Measurements from ENCODE around the gene RNF34. TPM values are rescaled to one million over a fixed set of nuclear protein-coding genes. Genes with fewer than 3 reads are reported as not detected.

RNF34 gene
- total and polyA plus RNA-seq, 12 donors: 13.3 to 48.4 (median 26.5) TPM

DNA sequence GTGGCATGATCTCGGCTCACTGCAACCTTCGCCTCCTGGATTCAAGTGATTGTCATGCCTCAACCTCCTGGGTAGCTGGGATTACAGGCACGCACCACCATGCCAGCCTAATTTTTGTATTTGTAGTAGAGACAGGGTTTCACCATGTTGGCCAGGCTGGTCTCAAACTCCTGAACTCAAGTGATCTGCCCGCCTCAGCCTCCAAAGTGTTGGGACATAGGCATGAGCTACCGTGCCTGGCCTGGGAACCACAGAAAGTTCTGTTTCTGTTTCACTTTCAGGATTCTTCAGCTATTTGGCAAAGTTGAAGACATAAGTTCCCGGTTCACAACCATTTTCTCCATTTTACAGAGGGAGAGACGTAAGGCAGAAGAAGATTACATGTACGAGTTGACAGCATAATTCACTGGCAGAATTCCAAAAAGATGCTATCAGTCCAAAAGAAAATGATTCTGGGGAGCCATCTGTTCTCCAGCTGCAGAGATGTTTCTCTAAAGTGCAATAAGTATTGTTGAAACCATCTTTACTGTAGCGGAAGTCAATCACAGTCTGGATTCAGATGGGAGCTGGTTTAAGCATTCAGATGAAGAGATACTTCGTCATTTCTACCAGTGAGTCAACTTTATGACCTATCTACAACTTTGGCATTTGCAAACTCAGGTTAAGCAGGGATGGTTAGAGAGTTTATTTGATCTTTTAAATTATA, 8.1 kb upstream of the RNF34 start:
- intact Hi-C loops (cut with DNase I): no loop called here
- WGBS, 4 donors: 57 to 59% (median 58%) methylated on average over 10 of the region's 10 CpGs
- peak in 6 of 7 donors; percentile 20 to 60 (median 34) for DNase-seq
- H3K27me3 ChIP-seq: no peaks in the 10 kb centered on the region
- H3K27ac ChIP-seq: peak overlapping the region in 3 of 5 donors; percentile 2 to 40 (median 36)
- peak overlapping the region in 1 of 4 donors; percentile 30 for H3K4me3 ChIP-seq
- H3K9me3 ChIP-seq (replicated peaks in 1 of 3): no peaks in the 10 kb centered on the region
- no peaks in the 10 kb centered on the region for H3K4me1 ChIP-seq (replicated peaks in 1 of 2)
- TF ChIP-seq, protein P1, sequence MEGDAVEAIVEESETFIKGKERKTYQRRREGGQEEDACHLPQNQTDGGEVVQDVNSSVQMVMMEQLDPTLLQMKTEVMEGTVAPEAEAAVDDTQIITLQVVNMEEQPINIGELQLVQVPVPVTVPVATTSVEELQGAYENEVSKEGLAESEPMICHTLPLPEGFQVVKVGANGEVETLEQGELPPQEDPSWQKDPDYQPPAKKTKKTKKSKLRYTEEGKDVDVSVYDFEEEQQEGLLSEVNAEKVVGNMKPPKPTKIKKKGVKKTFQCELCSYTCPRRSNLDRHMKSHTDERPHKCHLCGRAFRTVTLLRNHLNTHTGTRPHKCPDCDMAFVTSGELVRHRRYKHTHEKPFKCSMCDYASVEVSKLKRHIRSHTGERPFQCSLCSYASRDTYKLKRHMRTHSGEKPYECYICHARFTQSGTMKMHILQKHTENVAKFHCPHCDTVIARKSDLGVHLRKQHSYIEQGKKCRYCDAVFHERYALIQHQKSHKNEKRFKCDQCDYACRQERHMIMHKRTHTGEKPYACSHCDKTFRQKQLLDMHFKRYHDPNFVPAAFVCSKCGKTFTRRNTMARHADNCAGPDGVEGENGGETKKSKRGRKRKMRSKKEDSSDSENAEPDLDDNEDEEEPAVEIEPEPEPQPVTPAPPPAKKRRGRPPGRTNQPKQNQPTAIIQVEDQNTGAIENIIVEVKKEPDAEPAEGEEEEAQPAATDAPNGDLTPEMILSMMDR (IDR thresholded peaks at IDR 0.05): no peak
- TF ChIP-seq POLR2A (IDR thresholded peaks at IDR 0.05): no peak
- H3K36me3 ChIP-seq (replicated peaks in 1 of 2): no peaks in the 10 kb centered on the region

DNA sequence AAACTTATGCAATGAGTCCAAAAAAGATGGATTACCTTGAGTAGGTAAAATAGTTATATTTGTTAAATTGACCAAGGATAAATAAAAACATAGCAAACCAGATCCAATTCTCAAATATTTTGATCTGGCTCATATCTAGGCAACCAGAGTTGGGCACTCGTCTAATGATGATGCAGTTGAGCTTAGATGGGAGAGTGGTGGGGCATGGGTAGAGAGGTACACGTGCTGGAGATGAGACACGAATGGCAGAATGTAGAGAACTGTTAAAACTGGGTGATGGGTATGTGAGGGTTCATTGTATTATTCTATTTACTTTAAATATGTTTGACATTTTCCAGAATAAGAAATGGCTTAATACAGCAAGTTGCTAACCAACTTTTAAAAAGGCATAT, 7.6 kb upstream of the RNF34 start:
- peak in 1 of 7 donors; percentile 25 for DNase-seq
- Histone ChIP-seq H3K36me3 (replicated peaks in 1 of 2) (no peaks in the 10 kb centered on the region), H3K27ac (peak overlapping the region in 1 of 5 donors; percentile 40), H3K4me3 (no peak overlapping the region), H3K27me3 (no peaks in the 10 kb centered on the region), H3K4me1 (replicated peaks in 1 of 2) (no peaks in the 10 kb centered on the region), H3K9me3 (replicated peaks in 1 of 3) (no peaks in the 10 kb centered on the region)
- TF ChIP-seq, protein P1 (IDR thresholded peaks at IDR 0.05): no peak
- TF ChIP-seq POLR2A (IDR thresholded peaks at IDR 0.05): no peak
- 84 to 88% (median 86%) methylated on average over 3 of the region's 3 CpGs for WGBS, 4 donors
- intact Hi-C loops (cut with DNase I): no loop called here

DNA sequence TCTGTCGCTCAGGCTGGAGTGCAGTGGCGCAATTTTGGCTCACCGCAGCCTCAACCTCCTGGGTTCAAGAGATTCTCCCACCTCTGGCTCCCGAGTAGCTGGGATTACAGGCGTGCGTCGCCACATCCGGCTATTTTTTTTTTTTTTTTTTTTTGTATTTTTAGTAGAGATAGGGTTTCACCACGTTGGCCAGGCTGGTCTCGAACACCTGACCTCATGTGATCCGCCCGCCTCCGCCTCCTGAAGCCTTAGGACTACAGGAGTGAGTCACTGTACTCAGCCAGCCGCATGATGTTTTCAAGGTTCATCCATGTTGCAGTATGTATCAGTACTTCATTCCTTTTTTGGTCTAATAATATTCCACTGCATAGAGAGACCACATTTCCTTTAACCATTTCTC, 2.4 kb upstream of the RNF34 start:
- H3K27ac ChIP-seq: no peak overlapping the region
- intact Hi-C loops (cut with DNase I): no loop called here
- TF ChIP-seq, protein P1 (IDR thresholded peaks at IDR 0.05): no peak
- TF ChIP-seq POLR2A (IDR thresholded peaks at IDR 0.05): no peak
- peaks cover 0 to 22% of the 10 kb centered on the region in 2 donors for H3K4me1 ChIP-seq (replicated peaks in 1 of 2)
- no peaks in the 10 kb centered on the region for H3K9me3 ChIP-seq (replicated peaks in 1 of 3)
- 95 to 96% (median 96%) methylated on average over 14 of the region's 14 CpGs for WGBS, 4 donors
- H3K27me3 ChIP-seq: no peaks in the 10 kb centered on the region
- no peak overlapping the region for H3K4me3 ChIP-seq
- peak in 1 of 7 donors; percentile 39 for DNase-seq
- no peaks in the 10 kb centered on the region for H3K36me3 ChIP-seq (replicated peaks in 1 of 2)

DNA sequence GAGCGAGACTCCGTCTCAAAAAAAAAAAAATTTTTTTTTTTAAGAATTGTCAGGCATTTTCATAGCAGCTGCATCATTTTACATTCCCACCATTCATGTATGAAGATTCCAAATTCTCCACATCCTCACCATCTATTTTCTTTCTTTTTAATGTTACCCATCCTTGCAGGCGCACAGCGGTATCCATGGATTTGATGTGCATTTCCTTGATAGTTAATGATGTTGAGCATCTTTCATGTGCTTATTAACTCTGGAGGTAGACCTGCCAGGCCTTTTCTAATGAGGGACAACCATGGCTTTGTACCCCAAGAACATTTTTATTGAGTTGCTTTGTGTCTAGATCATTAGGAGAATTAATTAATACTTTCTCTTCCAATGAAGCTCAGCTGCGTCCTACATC, 1.6 kb upstream of the RNF34 start:
- intact Hi-C loops (cut with DNase I): no loop called here

More for the DNA sequence above, 1.6 kb upstream of the RNF34 start:
- H3K27me3 ChIP-seq: no peaks in the 10 kb centered on the region
- no peaks in the 10 kb centered on the region for H3K36me3 ChIP-seq (replicated peaks in 1 of 2)
- H3K27ac ChIP-seq: no peak overlapping the region
- TF ChIP-seq POLR2A (IDR thresholded peaks at IDR 0.05): no peak
- TF ChIP-seq, protein P1 (IDR thresholded peaks at IDR 0.05): no peak
- no peaks in the 10 kb centered on the region for H3K9me3 ChIP-seq (replicated peaks in 1 of 3)
- H3K4me3 ChIP-seq: no peak overlapping the region
- WGBS, 4 donors: 97 to 99% (median 98%) methylated on average over 5 of the region's 5 CpGs
- H3K4me1 ChIP-seq (replicated peaks in 1 of 2): peaks cover 0 to 22% of the 10 kb centered on the region in 2 donors
- peak in 1 of 7 donors; percentile 31 for DNase-seq
